ENCODE data around the gene NTRK2.

Gene NTRK2

DNA sequence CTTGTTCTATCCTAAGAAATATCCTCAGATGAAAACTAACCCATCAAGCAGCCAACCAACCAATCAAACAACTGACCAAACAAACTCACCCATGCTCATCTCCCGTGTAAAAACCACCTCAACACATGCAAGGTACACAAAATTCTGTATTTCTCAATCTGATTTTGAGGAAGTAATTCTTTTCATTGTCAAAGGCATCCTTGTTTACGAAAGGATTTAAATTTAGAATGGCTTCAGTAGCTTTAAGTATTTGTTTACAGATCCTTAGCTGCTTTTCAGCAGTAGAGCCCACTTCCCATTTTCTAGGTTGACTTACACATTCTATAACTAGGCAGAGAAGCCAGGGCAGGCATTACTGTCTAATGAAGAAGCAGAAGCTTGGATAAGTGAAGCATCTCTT lies 78.6 kb downstream of the NTRK2 start:
- Histone ChIP-seq H3K27ac (ENCODE audit: low read depth, low read length) (no peak overlapping the region), H3K79me2 (ENCODE audit: control insufficient read depth, insufficient read depth, low read length, poor library complexity) (no peaks in the 10 kb centered on the region), H2BK120ac (ENCODE audit: insufficient read depth, low read length, poor library complexity) (no peak overlapping the region), H2BK12ac (ENCODE audit: low read length) (no peak overlapping the region), H3K4me2 (ENCODE audit: low read length) (no peak overlapping the region), H3K27me3 (ENCODE audit: insufficient read depth, low read length) (no peaks in the 10 kb centered on the region), H3K9ac (ENCODE audit: low read length) (no peak overlapping the region), H4K91ac (ENCODE audit: low read depth, low read length) (no peak overlapping the region), H2BK5ac (ENCODE audit: low read depth, low read length, poor library complexity) (no peak overlapping the region), H3K4me3 (ENCODE audit: low read depth, low read length) (no peak overlapping the region), H3K4ac (ENCODE audit: low read depth, low read length) (no peak overlapping the region), H2AFZ (ENCODE audit: insufficient read depth, low read length, poor library complexity) (no peak overlapping the region), H4K12ac (ENCODE audit: low read depth, low read length) (no peak overlapping the region), H3K18ac (ENCODE audit: low read length) (no peak overlapping the region), H3K9me3 (ENCODE audit: insufficient read depth, low read depth, low read length) (no peaks in the 10 kb centered on the region), H3K79me1 (ENCODE audit: low read length) (no peaks in the 10 kb centered on the region), H3K23ac (ENCODE audit: low read length) (no peak overlapping the region), H3K14ac (ENCODE audit: low read length) (no peak overlapping the region), H3K4me1 (ENCODE audit: control insufficient read depth in 1 of 2, insufficient read depth in 2 of 2, low read length in 2 of 2) (no peaks in the 10 kb centered on the region), H2AK5ac (ENCODE audit: low read length) (no peak overlapping the region), H4K8ac (ENCODE audit: low read depth, low read length) (no peak overlapping the region), H3K36me3 (ENCODE audit: control insufficient read depth in 1 of 2, insufficient read depth in 2 of 2, low read length in 2 of 2) (no peaks in the 10 kb centered on the region)
- WGBS (ENCODE audit: extremely low coverage, insufficient coverage, insufficient read length): no CpG with 5 or more reads among the region's 2 CpGs
- DNase-seq: no peak

- no peak overlapping the region for H3K9ac ChIP-seq (ENCODE audit: low read length)
- no peak overlapping the region for H4K8ac ChIP-seq (ENCODE audit: low read depth, low read length)
- H3K27ac ChIP-seq (ENCODE audit: low read depth, low read length): no peak overlapping the region
- no peaks in the 10 kb centered on the region for H3K79me2 ChIP-seq (ENCODE audit: control insufficient read depth, insufficient read depth, low read length, poor library complexity)
- H4K91ac ChIP-seq (ENCODE audit: low read depth, low read length): no peak overlapping the region
- H3K79me1 ChIP-seq (ENCODE audit: low read length): no peaks in the 10 kb centered on the region
- no peak overlapping the region for H3K4me3 ChIP-seq (ENCODE audit: low read depth, low read length)
- no peaks in the 10 kb centered on the region for H3K9me3 ChIP-seq (ENCODE audit: insufficient read depth, low read depth, low read length)
- no peak overlapping the region for H3K4me2 ChIP-seq (ENCODE audit: low read length)
- no peak overlapping the region for H2AK5ac ChIP-seq (ENCODE audit: low read length)
- H3K36me3 ChIP-seq (ENCODE audit: control insufficient read depth in 1 of 2, insufficient read depth in 2 of 2, low read length in 2 of 2): no peaks in the 10 kb centered on the region
- H2BK5ac ChIP-seq (ENCODE audit: low read depth, low read length, poor library complexity): no peak overlapping the region
- H2AFZ ChIP-seq (ENCODE audit: insufficient read depth, low read length, poor library complexity): no peak overlapping the region
- no peak for DNase-seq
- no peak overlapping the region for H3K14ac ChIP-seq (ENCODE audit: low read length)
- no peaks in the 10 kb centered on the region for H3K27me3 ChIP-seq (ENCODE audit: insufficient read depth, low read length)
- no peak overlapping the region for H4K12ac ChIP-seq (ENCODE audit: low read depth, low read length)
- H3K4ac ChIP-seq (ENCODE audit: low read depth, low read length): no peak overlapping the region
- H2BK120ac ChIP-seq (ENCODE audit: insufficient read depth, low read length, poor library complexity): no peak overlapping the region
- no CpG with 5 or more reads among the region's 5 CpGs for WGBS (ENCODE audit: extremely low coverage, insufficient coverage, insufficient read length)
- H3K23ac ChIP-seq (ENCODE audit: low read length): no peak overlapping the region
- H3K18ac ChIP-seq (ENCODE audit: low read length): no peak overlapping the region
- no peak overlapping the region for H2BK12ac ChIP-seq (ENCODE audit: low read length)
- no peaks in the 10 kb centered on the region for H3K4me1 ChIP-seq (ENCODE audit: control insufficient read depth in 1 of 2, insufficient read depth in 2 of 2, low read length in 2 of 2)
These were observed 80.8 kb downstream of the NTRK2 start for GRCh38 chr9:84750152-84750865.

- H3K27ac ChIP-seq (ENCODE audit: low read depth, low read length): no peak overlapping the region
- H3K4me1 ChIP-seq (ENCODE audit: control insufficient read depth in 1 of 2, insufficient read depth in 2 of 2, low read length in 2 of 2): no peaks in the 10 kb centered on the region
- no peak overlapping the region for H3K4me2 ChIP-seq (ENCODE audit: low read length)
- no peak overlapping the region for H4K8ac ChIP-seq (ENCODE audit: low read depth, low read length)
- H2BK120ac ChIP-seq (ENCODE audit: insufficient read depth, low read length, poor library complexity): no peak overlapping the region
- H3K79me2 ChIP-seq (ENCODE audit: control insufficient read depth, insufficient read depth, low read length, poor library complexity): no peaks in the 10 kb centered on the region
- no peak for DNase-seq
- no peak overlapping the region for H4K91ac ChIP-seq (ENCODE audit: low read depth, low read length)
- no peaks in the 10 kb centered on the region for H3K9me3 ChIP-seq (ENCODE audit: insufficient read depth, low read depth, low read length)
- H2BK5ac ChIP-seq (ENCODE audit: low read depth, low read length, poor library complexity): no peak overlapping the region
- no peak overlapping the region for H4K12ac ChIP-seq (ENCODE audit: low read depth, low read length)
- no peak overlapping the region for H2BK12ac ChIP-seq (ENCODE audit: low read length)
- H3K9ac ChIP-seq (ENCODE audit: low read length): no peak overlapping the region
- H2AFZ ChIP-seq (ENCODE audit: insufficient read depth, low read length, poor library complexity): no peak overlapping the region
- no peak overlapping the region for H2AK5ac ChIP-seq (ENCODE audit: low read length)
- H3K36me3 ChIP-seq (ENCODE audit: control insufficient read depth in 1 of 2, insufficient read depth in 2 of 2, low read length in 2 of 2): no peaks in the 10 kb centered on the region
- H3K14ac ChIP-seq (ENCODE audit: low read length): no peak overlapping the region
- H3K4me3 ChIP-seq (ENCODE audit: low read depth, low read length): no peak overlapping the region
- no peak overlapping the region for H3K18ac ChIP-seq (ENCODE audit: low read length)
- no peak overlapping the region for H3K4ac ChIP-seq (ENCODE audit: low read depth, low read length)
- no peaks in the 10 kb centered on the region for H3K79me1 ChIP-seq (ENCODE audit: low read length)
- no CpG with 5 or more reads among the region's 3 CpGs for WGBS (ENCODE audit: extremely low coverage, insufficient coverage, insufficient read length)
- no peak overlapping the region for H3K23ac ChIP-seq (ENCODE audit: low read length)
- H3K27me3 ChIP-seq (ENCODE audit: insufficient read depth, low read length): no peaks in the 10 kb centered on the region
These were observed 82.4 kb downstream of the NTRK2 start for GRCh38 chr9:84751921-84752320.

DNA sequence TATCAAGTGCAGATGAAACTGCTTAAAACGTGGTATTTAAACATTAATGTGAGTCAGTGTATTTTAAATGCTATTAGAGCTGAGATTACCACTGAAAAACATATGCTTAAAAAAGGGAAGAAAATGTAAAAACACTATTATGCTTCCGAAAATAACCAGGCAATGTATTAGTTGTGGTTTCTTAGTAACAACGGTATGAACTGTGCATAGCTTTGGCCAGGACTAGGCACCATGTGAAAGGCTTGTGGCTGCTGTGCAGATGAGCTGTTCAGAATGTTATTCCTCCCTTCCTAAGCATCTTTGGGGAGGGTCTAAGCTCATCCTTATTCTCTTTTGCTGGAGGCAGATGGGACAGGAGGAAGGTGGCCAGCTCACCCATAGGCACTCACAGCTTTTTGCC lies 84.9 kb downstream of the NTRK2 start:
- Histone ChIP-seq H4K91ac (ENCODE audit: low read depth, low read length) (no peak overlapping the region), H3K27me3 (ENCODE audit: insufficient read depth, low read length) (no peaks in the 10 kb centered on the region), H3K4me2 (ENCODE audit: low read length) (no peak overlapping the region), H4K8ac (ENCODE audit: low read depth, low read length) (no peak overlapping the region), H3K27ac (ENCODE audit: low read depth, low read length) (no peak overlapping the region), H3K4me1 (ENCODE audit: control insufficient read depth in 1 of 2, insufficient read depth in 2 of 2, low read length in 2 of 2) (no peaks in the 10 kb centered on the region), H2BK5ac (ENCODE audit: low read depth, low read length, poor library complexity) (no peak overlapping the region), H3K14ac (ENCODE audit: low read length) (no peak overlapping the region), H3K36me3 (ENCODE audit: control insufficient read depth in 1 of 2, insufficient read depth in 2 of 2, low read length in 2 of 2) (no peaks in the 10 kb centered on the region), H3K79me1 (ENCODE audit: low read length) (no peaks in the 10 kb centered on the region), H2AFZ (ENCODE audit: insufficient read depth, low read length, poor library complexity) (no peak overlapping the region), H4K12ac (ENCODE audit: low read depth, low read length) (no peak overlapping the region), H3K23ac (ENCODE audit: low read length) (no peak overlapping the region), H2AK5ac (ENCODE audit: low read length) (no peak overlapping the region), H2BK120ac (ENCODE audit: insufficient read depth, low read length, poor library complexity) (no peak overlapping the region), H3K79me2 (ENCODE audit: control insufficient read depth, insufficient read depth, low read length, poor library complexity) (no peaks in the 10 kb centered on the region), H3K9me3 (ENCODE audit: insufficient read depth, low read depth, low read length) (no peaks in the 10 kb centered on the region), H3K18ac (ENCODE audit: low read length) (no peak overlapping the region), H2BK12ac (ENCODE audit: low read length) (no peak overlapping the region), H3K9ac (ENCODE audit: low read length) (no peak overlapping the region), H3K4me3 (ENCODE audit: low read depth, low read length) (no peak overlapping the region), H3K4ac (ENCODE audit: low read depth, low read length) (no peak overlapping the region)
- DNase-seq: no peak
- WGBS (ENCODE audit: extremely low coverage, insufficient coverage, insufficient read length): no CpG with 5 or more reads among the region's 3 CpGs

Data from trophoblast cell (in vitro differentiated cells and primary cell).